Ectodermal cell (in vitro differentiated cells): ENCODE results near the gene MOB2.

Source experiments
- H3K27ac ChIP-seq: 2 replicates; pipeline ENCODE4 v1.7.0; 2013; ENCODE audit warnings: mild to moderate bottlenecking, low read depth, low read length; ENCODE audit not compliant: insufficient read depth, poor library complexity, severe bottlenecking
- H3K27me3 ChIP-seq: 2 replicates; pipeline ENCODE4 v1.7.0; 2013; ENCODE audit warnings: mild to moderate bottlenecking, low read length; ENCODE audit not compliant: insufficient read depth, control insufficient read depth, poor library complexity, severe bottlenecking
- H3K36me3 ChIP-seq: one replicate; pipeline ENCODE4 v1.7.0; 2013; ENCODE audit warnings: low read length; ENCODE audit not compliant: control insufficient read depth, insufficient read depth
- H3K4me1 ChIP-seq: one replicate; pipeline ENCODE4 v1.7.0; 2013; ENCODE audit warnings: low read length; ENCODE audit not compliant: control insufficient read depth, insufficient read depth
- H3K4me3 ChIP-seq: 2 replicates; pipeline ENCODE4 v1.7.0; 2013; ENCODE audit warnings: low read depth, low read length, control low read depth; ENCODE audit not compliant: insufficient read depth
- H3K9me3 ChIP-seq: 2 replicates; pipeline ENCODE4 v1.7.0; 2013; ENCODE audit warnings: mild to moderate bottlenecking, low read length, moderate library complexity; ENCODE audit not compliant: control insufficient read depth
- WGBS, 2 experiments: methylation state at CpG; one replicate each; pipeline ENCODE4 v1.1.7; 2013; ENCODE audit warnings: missing lambda C conversion rate in 2 of 2; 5-methylcytosine and 5-hydroxymethylcytosine counted together

Gene MOB2

GRCh38 chr11:1479006-1479677, 7.4 kb downstream of the MOB2 start:
- Histone ChIP-seq H3K27me3 (no peaks in the 10 kb centered on the region), H3K4me3 (no peak overlapping the region), H3K9me3 (no peaks in the 10 kb centered on the region), H3K4me1 (no peaks in the 10 kb centered on the region), H3K27ac (no peak overlapping the region), H3K36me3 (no peaks in the 10 kb centered on the region)
- WGBS, 2 experiments = 94 to 95% methylated on average over 9 of the region's 9 CpGs

GRCh38 chr11:1478544-1478943, 8.0 kb downstream of the MOB2 start:
- H3K27me3 ChIP-seq = no peaks in the 10 kb centered on the region
- H3K4me1 ChIP-seq = no peaks in the 10 kb centered on the region
- H3K27ac ChIP-seq = no peak overlapping the region
- H3K4me3 ChIP-seq = no peak overlapping the region
- H3K9me3 ChIP-seq = no peaks in the 10 kb centered on the region
- 74 to 80% methylated on average over 8 to 9 of the region's 9 CpGs for WGBS, 2 experiments
- no peaks in the 10 kb centered on the region for H3K36me3 ChIP-seq

DNA sequence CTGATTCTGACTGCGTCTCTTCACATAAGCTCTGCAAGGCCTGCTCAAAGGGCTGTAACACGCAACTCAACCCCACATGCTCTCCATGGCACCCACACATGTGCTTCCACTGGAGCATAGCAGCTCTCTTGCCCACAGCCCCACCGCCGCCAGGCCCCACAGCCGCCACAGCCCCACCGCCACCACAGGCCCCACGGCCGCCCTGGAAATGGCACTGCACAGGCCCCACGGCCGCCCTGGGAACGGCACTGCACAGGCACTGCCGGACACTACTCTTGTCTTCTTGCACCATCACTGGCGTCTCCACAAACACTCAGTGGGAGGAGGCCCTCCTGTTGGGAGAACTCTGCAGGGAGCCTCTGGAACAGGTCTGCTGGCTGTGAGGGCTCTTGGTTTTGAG, 8.6 kb downstream of the MOB2 start:
- Histone ChIP-seq H3K27ac (no peak overlapping the region), H3K27me3 (no peaks in the 10 kb centered on the region), H3K4me1 (no peaks in the 10 kb centered on the region), H3K9me3 (no peaks in the 10 kb centered on the region), H3K4me3 (no peak overlapping the region), H3K36me3 (no peaks in the 10 kb centered on the region)
- 94 to 95% methylated on average over 13 of the region's 13 CpGs for WGBS, 2 experiments

DNA sequence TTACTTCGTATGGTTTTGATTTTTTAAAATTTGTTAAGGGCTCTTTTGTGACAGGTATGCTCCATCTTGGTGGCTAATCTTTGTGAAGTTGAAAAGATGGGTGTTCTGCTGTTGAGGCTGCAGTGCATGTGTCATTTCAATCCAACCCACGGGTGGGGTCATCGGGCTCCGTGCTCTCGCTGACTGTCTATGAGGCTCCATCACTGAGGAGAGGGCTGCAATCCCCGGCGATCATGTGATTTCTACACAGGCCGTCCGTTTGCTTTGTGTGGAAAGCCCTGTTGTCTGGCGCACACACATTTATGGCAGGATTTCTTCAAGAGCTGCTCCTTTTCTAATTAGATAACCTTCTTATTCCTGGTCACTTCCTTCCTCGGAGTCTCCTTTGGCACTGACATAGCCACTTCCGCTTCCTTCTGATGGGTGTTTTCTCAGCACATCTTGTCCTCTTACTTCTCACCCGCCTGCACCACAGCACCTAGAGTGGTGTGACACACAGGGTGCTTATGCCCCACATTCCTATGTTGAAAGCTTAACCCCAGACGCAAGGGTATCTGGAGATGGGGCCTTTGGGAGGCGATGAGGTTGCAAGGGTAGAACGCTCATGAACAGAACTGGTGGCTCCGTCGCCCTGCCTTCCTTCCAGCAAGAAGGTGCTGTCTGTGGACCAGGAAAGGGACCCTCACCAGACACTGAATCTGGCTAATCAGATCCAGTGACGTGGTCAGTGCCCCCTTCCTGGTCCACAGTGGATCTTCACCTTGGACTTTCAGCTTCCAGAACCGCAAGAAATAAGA, 9.4 kb downstream of the MOB2 start:
- WGBS, 2 experiments = 90% methylated on average over 20 of the region's 20 CpGs

DNA sequence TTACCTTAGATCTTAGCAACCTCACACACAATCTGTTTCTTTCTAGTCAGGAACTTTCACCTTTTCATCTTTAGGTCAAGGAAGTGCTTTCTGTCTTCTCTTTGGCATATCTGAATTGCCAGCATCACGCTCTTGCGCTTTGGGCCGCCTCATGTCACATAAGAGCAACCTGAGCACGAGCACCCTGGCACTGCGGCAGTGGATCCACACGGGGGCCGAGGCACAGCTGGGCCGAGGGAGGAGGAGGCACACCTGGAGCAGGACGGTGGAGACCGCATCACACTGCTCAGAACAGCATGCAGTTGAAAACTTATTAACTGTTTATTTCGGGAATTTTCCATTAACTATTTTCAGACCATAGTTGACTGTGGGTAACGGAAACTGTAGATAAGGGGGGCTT, 10.7 kb downstream of the MOB2 start:
- H3K36me3 ChIP-seq = no peaks in the 10 kb centered on the region
- no peaks in the 10 kb centered on the region for H3K27me3 ChIP-seq
- H3K4me1 ChIP-seq = no peaks in the 10 kb centered on the region
- no peaks in the 10 kb centered on the region for H3K9me3 ChIP-seq
- no peak overlapping the region for H3K27ac ChIP-seq
- WGBS, 2 experiments = 94 to 96% methylated on average over 12 of the region's 12 CpGs
- H3K4me3 ChIP-seq = no peak overlapping the region

More for the DNA sequence above, 9.4 kb downstream of the MOB2 start:
- Histone ChIP-seq H3K36me3 (no peaks in the 10 kb centered on the region), H3K4me3 (no peak overlapping the region), H3K27me3 (no peaks in the 10 kb centered on the region), H3K9me3 (no peaks in the 10 kb centered on the region), H3K27ac (no peak overlapping the region), H3K4me1 (no peaks in the 10 kb centered on the region)

- Histone ChIP-seq H3K36me3 (no peaks in the 10 kb centered on the region), H3K27ac (no peak overlapping the region), H3K4me1 (no peaks in the 10 kb centered on the region), H3K27me3 (no peaks in the 10 kb centered on the region), H3K4me3 (no peak overlapping the region), H3K9me3 (no peaks in the 10 kb centered on the region)
- 95 to 96% methylated on average over 22 of the region's 22 CpGs for WGBS, 2 experiments
Observed at GRCh38 chr11:1473786-1474185, 12.8 kb downstream of the MOB2 start.

GRCh38 chr11:1473011-1473628, 13.5 kb downstream of the MOB2 start:
- Histone ChIP-seq H3K4me3 (no peak overlapping the region), H3K4me1 (no peaks in the 10 kb centered on the region), H3K27me3 (no peaks in the 10 kb centered on the region), H3K36me3 (no peaks in the 10 kb centered on the region), H3K9me3 (no peaks in the 10 kb centered on the region), H3K27ac (no peak overlapping the region)
- 94% methylated on average over 12 of the region's 12 CpGs for WGBS, 2 experiments

DNA sequence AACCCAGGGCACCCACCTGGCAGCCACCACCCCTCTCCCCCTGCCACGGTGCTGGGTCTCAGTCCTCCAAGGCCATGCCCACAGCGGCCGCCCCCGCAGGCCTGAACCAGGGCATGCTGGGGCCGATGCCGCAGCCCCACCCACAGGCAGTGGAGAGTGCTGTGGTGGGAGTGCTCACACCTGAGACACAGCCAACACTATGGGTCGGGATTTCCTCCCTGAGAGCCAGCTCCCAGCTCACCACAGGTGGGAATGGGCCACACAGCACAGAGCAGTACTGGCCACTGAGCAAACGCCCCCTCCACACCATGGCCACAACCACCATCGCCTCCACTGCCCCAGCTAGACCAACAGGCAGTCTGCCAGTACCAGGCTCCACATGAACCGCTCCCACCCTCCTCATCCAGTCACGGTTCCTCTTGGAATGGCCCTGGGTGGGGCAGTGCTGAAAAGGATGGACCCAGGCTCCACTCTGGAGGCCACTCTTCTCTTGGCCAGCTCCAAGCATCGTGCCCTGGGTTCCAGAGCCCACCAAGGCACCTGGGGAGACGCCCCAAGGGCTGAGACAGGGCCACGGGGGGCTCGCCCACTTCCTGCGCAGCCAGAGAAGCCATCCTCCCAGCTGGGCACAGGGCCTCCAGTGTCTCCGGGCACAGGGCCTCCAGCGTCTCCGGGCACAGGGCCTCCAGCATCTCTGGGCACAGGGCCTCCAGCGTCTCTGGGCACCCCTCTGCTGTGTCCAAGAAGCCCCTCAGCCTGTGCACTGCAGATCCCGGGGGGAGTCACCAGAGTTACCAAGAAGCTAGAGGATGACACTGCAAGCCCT, 14.2 kb downstream of the MOB2 start:
- Histone ChIP-seq H3K4me3 (no peak overlapping the region), H3K27me3 (no peaks in the 10 kb centered on the region), H3K9me3 (no peaks in the 10 kb centered on the region), H3K27ac (no peak overlapping the region), H3K36me3 (no peaks in the 10 kb centered on the region), H3K4me1 (no peaks in the 10 kb centered on the region)
- 86 to 89% methylated on average over 21 of the region's 21 CpGs for WGBS, 2 experiments

GRCh38 chr11:1471736-1472135, 14.8 kb downstream of the MOB2 start:
- H3K36me3 ChIP-seq = no peaks in the 10 kb centered on the region
- H3K9me3 ChIP-seq = no peaks in the 10 kb centered on the region
- WGBS, 2 experiments = 91 to 93% methylated on average over 9 of the region's 9 CpGs
- H3K27me3 ChIP-seq = no peaks in the 10 kb centered on the region
- no peak overlapping the region for H3K27ac ChIP-seq
- H3K4me3 ChIP-seq = no peak overlapping the region
- H3K4me1 ChIP-seq = no peaks in the 10 kb centered on the region
